ENCODE results near the gene SIL1.

GRCh38 chr5:138926688-138927448 lies 271.3 kb downstream of the SIL1 start:
- TF ChIP-seq CTCF (IDR thresholded peaks at IDR 0.05), result no peak
- no peak for TF ChIP-seq POLR2AphosphoS5 (IDR thresholded peaks at IDR 0.05)

Data from esophagus muscularis mucosa (tissue), 3 donors.